ENCODE results near the gene LUC7L2. TPM values are rescaled to one million over a fixed set of nuclear protein-coding genes. Genes with fewer than 3 reads are reported as not detected.

LUC7L2 gene
- total and polyA plus RNA-seq, 9 of the 15 experiments (the other 6 are each of a cell fraction or from before 2014, with no cell fraction given) = 56.1 to 207 (median 141) TPM

GRCh38 chr7:139340037-139340807, 19.5 kb upstream of the LUC7L2 start (continued):
- TF ChIP-seq REST (IDR thresholded peaks at IDR 0.05; ENCODE audit: borderline replicate concordance) (peak; percentile 96), REST (CRISPR knock-in tag; IDR thresholded peaks at IDR 0.05; ENCODE audit: low read depth) (peak; percentile 74), ZNF395 (CRISPR knock-in tag; IDR thresholded peaks at IDR 0.05) (no peak; the same call in 1 of the 2 replicates), ZNF124 (CRISPR knock-in tag; IDR thresholded peaks at IDR 0.05) (no peak), CHD4 (IDR thresholded peaks at IDR 0.05; ENCODE audit: insufficient read depth, insufficient replicate concordance, low read depth, low read length, poor library complexity, severe bottlenecking) (no peak), YY1 (IDR thresholded peaks at IDR 0.05; ENCODE audit: borderline replicate concordance in 1 of 3, control insufficient read depth in 1 of 3, extremely low read depth in 1 of 3, insufficient read depth in 3 of 3, insufficient read length in 1 of 3, insufficient replicate concordance in 2 of 3, low read depth in 1 of 3, low read length in 2 of 3) (peak in 2 of 3 experiments; percentile 81 to 83), ELF4 (CRISPR knock-in tag; IDR thresholded peaks at IDR 0.05) (no peak), CAMTA2 (CRISPR knock-in tag; conservative IDR thresholded peaks at IDR 0.05) (peak; percentile 66; the same call in 1 of the 2 replicates), RFX5 (IDR thresholded peaks at IDR 0.05; ENCODE audit: low read depth, low read length) (peak; percentile 65; the same call in 1 of the 2 replicates), GABPB1 (CRISPR knock-in tag; IDR thresholded peaks at IDR 0.05) (peak; percentile 99), PRMT5 (CRISPR knock-in tag; IDR thresholded peaks at IDR 0.05) (no peak), MTF1 (CRISPR knock-in tag; IDR thresholded peaks at IDR 0.05; ENCODE audit: borderline replicate concordance) (0 out of 2 replicates have a peak, but pooled peaks have one; percentile 2), ESRRA (IDR thresholded peaks at IDR 0.05; ENCODE audit: borderline replicate concordance, low read depth) (peak; percentile 92), MYC (IDR thresholded peaks at IDR 0.05; ENCODE audit: low read depth, low read length) (peak; percentile 91), MYC (CRISPR knock-in tag; IDR thresholded peaks at IDR 0.05; ENCODE audit: borderline replicate concordance, low read depth) (no peak; the same call in 1 of the 2 replicates), IRF1 (CRISPR knock-in tag; IDR thresholded peaks at IDR 0.05; ENCODE audit: borderline replicate concordance) (peak; percentile 28; the same call in 1 of the 2 replicates)
